Kasumi-1 (cell line): ENCODE results near the gene EP400.

ENCODE experiments used
- DNase-seq, 2 experiments: peaks; one replicate each; lab custom pipeline; 2025; lab: John Stamatoyannopoulos, UW

EP400 gene

DNA sequence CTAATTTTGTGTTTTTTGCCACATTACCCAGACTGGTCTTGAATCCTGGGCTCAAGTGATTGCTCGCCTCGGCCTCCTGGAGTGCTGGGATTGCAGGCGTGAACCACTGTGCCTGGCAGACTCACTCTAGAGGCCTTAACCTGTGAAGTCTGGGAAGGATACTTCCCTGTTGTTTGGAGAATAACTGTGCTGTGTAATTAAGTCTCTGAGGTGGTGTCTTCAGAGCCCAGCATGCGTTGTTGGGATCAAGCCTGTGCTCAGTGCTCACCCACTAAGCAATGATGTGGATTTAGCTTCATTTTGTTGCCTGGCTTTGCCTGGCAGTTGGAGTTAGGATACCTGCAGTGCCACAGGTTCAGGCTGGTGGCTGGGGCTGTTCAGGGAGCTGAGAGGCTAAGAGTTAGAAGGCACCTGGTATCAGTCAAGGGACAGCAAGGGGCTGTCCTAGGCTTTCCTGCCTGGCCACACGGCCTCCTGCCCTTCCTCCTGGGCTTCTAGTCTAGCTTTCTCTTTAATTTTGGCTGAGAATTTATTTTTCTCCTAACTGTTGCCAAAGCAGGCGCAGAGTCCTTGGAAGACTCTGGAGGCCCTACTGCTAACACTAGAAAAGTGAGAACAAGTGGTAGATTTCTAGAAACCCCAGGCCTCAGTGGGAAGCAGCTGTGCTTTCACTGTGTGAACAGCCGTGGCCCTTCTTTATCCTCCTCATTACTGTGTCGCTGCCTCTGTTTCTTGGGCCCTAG lies 38.5 kb downstream of the EP400 start:
- no peak for DNase-seq

- no peak for DNase-seq
Measured at GRCh38 chr12:131989021-131989420, 39.3 kb downstream of the EP400 start.

GRCh38 chr12:131990066-131990979 lies 40.6 kb downstream of the EP400 start:
- DNase-seq: no peak

- DNase-seq: no peak
Measured at GRCh38 chr12:131990980-131991305, 41.2 kb downstream of the EP400 start.

DNA sequence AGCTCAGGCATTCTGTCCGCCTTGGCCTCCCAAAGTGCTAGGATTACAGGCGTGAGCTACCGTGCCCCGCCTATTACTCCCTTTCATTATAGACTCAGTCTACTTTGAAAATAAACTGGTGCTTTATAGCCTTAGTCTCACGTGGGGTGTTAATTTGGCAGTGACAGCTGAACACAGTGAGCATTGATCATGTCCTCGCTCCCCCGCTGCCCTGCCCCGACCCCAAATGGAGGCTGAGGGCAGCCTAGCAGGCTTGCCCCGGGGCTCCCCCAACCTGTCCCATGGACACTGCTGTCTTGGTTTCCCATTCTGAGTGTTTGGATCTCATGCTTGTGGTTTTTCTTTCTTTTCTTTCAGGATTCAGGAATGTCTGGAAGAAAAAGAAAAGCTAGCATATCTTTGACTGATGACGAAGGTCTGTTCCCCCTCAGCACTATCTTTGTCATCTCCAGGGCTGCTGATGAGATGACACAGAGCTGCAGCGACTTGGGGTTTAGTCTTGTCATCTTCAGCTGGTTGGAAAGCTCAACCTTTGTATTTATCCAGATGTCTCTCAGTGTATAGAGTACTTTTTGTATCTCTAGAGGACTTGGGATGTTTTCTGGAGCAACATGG lies 42.2 kb downstream of the EP400 start:
- DNase-seq: no peak

DNA sequence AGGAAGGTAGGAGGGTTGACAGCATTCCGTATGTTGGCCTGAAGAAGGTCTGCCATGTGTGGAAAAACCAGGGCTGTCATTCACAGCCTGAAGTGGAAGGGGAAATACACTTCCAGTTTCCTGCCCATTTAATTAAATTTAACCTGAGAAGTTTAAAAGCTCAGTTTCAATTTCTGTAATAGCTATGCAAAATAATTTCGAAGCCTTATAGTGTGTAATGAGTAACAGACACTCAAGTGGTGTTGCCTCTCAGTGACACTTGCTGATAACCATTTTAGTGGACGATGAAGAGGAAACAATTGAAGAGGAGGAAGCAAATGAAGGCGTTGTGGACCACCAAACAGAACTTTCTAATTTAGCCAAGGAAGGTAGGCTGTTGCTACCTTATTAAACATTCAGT lies 44.8 kb downstream of the EP400 start:
- DNase-seq: no peak

DNA sequence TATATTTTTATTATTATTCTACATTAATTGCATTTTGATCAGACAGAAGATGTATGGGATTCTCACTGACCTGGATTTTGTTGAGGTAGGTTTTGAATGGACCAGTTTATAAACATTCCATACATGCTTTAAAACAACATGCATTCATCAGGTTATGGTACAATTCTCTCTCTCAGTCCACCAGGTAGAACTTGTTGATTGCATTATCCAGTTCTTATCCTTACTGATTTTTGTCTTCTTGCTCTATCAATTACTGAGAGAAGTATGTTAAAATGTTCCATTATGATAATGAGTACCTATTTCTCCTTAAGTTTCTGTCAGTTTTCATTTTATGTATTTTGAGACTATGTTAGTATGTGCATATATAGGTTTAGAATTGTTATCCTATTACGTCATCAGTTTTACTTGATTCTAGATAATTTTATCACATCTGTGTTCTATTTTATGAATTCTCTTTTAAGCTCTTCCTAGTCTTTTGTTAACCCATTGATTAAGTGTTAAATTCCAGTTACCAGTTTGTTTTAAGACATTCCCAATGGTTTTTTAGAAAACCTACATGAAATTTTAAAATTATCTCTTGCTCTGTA lies 50.6 kb downstream of the EP400 start:
- no peak for DNase-seq

DNA sequence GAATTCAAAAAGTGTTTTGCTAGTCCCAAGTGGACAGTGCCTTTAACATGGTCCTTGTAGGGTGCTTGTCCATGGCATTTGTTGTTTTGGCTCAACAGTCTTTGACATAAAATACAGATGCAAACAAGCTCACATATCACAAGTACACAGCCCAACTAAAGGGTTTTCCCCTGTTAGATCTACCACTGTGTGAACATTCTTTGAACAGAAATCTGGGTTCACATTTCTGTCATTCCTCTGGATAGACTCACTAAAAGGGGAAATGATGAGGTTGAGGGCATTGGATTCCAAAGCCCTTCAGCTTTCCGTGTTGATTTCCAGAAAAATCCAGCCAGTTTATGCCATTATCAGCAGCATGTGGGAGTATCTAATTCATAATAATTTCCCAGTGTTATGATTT lies 54.1 kb downstream of the EP400 start:
- no peak for DNase-seq

DNA sequence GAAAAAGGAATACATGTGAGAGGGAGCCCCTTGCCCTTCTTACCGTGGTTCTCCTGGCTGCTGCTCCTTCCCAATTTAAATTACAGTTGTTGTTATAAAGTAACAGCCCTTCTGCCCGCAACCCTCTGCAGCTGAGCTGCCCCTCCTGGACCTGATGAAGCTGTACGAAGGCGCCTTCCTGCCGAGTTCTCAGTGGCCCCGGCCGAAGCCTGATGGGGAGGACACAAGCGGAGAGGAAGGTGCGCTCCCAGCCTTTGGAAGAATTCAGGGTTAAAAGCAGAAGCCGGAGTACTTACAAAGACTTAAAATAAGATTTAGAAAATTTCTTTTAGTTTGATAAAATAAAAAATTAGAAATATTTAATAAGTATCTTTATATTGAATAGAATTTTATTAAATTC lies 55.2 kb downstream of the EP400 start:
- no peak for DNase-seq

GRCh38 chr12:132006056-132006680 lies 56.4 kb downstream of the EP400 start:
- DNase-seq: peak in 1 of 2 experiments; percentile 5

GRCh38 chr12:132007041-132007440 lies 57.3 kb downstream of the EP400 start:
- no peak for DNase-seq

- DNase-seq: no peak
Measured at GRCh38 chr12:132009336-132009859, 59.7 kb downstream of the EP400 start.

DNA sequence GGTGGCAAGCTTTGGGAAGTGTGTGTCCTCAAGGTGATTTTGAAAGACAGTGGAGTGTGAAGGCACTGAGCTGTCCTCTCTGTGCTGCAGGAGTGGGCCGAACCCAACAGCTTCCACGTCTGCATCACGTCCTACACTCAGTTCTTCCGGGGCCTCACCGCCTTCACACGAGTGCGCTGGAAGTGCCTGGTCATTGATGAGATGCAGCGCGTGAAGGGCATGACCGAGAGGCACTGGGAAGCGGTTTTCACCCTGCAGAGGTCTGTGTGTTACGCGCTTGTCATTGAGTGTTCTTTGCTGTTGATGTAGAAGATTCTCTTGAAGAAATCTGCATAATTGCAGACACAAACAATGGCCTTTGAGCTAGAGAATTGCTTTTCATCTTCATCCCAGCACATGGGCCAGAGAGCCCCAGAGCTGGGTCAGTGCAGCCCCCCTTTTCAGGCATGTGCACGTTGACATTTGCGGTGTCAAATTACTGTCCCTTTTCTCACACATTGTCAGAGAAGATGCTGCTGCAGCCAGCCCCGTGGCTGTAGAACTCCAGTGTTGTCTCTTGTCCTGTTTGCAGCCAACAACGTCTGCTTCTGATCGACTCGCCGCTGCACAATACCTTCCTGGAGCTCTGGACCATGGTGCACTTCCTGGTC lies 63.3 kb downstream of the EP400 start:
- no peak for DNase-seq

- DNase-seq: no peak
Measured at GRCh38 chr12:132014092-132014914, 64.6 kb downstream of the EP400 start.

DNA sequence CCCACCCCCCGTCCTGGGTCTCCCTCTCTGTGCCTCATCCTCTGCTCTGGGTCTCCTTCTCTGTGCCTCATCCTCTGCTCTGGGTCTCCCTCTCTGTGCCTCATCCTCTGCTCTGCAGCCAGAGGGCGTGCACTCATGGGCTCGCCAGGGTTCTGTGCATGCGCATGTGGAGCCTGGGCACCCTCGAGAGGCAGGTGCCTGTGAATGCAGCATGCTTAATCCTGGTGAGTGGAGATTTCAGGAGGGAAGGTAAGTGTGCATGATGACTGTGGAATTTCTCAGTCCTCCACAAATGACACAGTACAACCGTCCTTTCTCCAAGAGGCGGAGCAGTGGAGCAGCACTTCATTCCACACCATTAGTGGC lies 65.2 kb downstream of the EP400 start:
- DNase-seq: no peak

DNA sequence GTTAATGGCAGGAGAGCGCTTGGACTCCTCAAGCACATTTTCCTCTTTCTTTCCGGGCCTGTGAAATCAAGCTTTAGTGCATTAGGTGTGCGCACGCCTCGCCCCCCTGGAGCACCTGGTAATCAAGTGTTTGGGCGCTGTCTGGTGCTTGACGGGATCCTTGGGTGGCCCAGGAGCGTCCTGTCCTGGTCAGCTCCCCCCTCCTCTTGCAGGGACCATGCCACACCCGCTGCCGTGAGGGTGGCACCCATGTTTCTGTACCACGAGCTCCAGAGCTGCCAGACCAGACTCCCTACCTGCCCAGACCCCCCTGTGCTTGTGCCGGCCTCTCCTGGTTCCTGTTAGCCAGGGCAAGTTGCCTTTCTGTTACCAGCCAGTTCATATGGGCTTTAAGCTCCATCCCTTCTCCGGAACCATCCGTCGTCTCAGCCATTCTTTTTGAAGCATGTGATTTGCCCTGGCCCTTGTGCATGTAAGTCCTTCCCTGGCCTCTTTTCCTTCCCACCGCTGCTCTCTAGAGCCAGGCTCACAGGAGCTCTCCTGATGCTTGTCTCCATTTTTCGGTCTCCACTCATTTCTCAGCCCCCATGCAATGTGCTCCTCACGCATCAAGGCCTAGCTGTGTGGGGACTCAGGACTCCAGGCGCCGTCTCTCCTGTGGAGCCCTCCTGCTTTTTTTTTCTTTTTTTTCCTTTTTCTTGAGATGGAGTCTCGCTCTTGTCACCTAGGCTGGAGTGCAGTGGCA lies 66.1 kb downstream of the EP400 start:
- DNase-seq: no peak

DNA sequence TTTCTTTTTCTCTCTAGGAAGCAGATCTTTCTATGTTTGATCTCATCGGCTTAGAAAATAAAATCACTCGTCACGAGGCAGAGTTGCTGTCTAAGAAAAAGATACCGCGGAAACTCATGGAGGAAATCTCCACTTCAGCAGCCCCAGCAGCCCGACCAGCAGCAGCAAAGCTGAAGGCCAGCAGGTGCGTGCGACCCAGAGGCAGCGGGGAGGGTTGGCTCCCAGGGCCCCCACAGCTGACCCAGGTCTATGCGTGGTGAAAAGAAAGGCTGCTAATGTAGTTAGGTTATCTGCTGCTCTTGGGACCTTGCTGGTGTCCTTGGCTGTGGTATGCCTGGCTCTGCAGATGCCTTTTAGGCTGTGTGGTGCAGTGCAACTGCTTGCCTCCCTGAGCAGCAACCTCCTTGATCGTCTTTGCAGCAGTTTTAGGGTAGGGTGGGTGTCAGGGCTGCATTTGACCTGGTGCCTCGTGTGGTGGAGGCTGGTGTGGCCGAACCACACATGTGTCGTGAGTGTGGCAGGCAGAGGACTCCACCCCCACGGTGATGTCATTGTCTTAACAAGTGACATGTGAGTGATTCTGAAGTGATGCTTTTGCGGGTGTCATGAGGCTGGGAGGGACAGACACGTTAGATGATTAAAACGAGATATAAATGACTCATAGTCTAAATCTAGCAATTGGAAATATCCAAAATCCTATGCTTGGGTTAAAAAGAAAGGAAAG lies 68.6 kb downstream of the EP400 start:
- DNase-seq: no peak

- no peak for DNase-seq
Measured at GRCh38 chr12:132019891-132020290, 70.1 kb downstream of the EP400 start.

DNA sequence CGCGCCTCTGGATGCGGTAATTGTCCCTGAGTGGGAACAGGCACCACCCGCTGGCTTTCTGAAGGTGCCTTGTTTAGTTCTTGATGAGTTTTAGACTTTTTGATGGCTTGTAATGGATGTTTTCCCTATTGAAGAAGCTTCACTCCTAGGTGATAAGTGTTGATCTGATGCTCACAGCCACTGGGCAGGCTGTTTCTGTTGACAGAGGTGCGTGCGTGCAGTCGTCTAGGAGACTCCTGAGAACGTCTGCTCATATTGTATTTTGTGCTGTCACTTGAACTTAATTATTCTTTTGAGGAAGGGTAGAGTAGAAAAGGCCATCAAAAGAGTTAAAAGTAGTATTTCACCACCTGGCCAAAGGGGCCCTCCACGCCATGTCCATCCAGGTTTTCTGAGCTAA lies 70.5 kb downstream of the EP400 start:
- DNase-seq: no peak
